Measurements from ENCODE around the gene CSDE1.

GRCh38 chr1:114735479-114735878, 22.3 kb downstream of the CSDE1 start:
- TF ChIP-seq ZNF274 (IDR thresholded peaks at IDR 0.05; ENCODE audit: low read depth, low read length) (no peak), YY1 (IDR thresholded peaks at IDR 0.05; ENCODE audit: insufficient read depth, insufficient read length) (no peak)
